HG03432 (cell line): ENCODE data around the gene LRRC15.

ENCODE experiments used
- ATAC-seq: cut with Tn5 transposase; IDR thresholded peaks from one replicate; pipeline ENCODE4 v1.9.1; 2021; ENCODE audit warnings: mild to moderate bottlenecking, moderate library complexity; ENCODE audit not compliant: unreplicated experiment

Gene LRRC15

GRCh38 chr3:194369522-194370279, at the start of gene LRRC15:
Gene LRRC15, minus strand, starts transcription at chr3:194369743. Its CDS starts 8,700 bp downstream, at chr3:194361043.
- no peak for ATAC-seq

GRCh38 chr3:194418671-194419070, 49.1 kb upstream of the LRRC15 start:
- no peak for ATAC-seq

GRCh38 chr3:194407423-194407822, 37.9 kb upstream of the LRRC15 start:
- ATAC-seq, result no peak

- ATAC-seq, result no peak
Measured at GRCh38 chr3:194405766-194406165, 36.2 kb upstream of the LRRC15 start.

- ATAC-seq, result no peak
Measured at GRCh38 chr3:194404365-194405140, 35.0 kb upstream of the LRRC15 start.

- ATAC-seq, result no peak
Measured at GRCh38 chr3:194401868-194402329, 32.4 kb upstream of the LRRC15 start.

- ATAC-seq, result no peak
Measured at GRCh38 chr3:194401346-194401745, 31.8 kb upstream of the LRRC15 start.

GRCh38 chr3:194399874-194400411, 30.4 kb upstream of the LRRC15 start:
- no peak for ATAC-seq

GRCh38 chr3:194399166-194399565, 29.6 kb upstream of the LRRC15 start, which contains the start of gene GP5:
Gene GP5, minus strand, starts transcription at chr3:194399266. Its CDS starts 984 bp downstream, at chr3:194398282.
- no peak for ATAC-seq

GRCh38 chr3:194397757-194398312, 28.3 kb upstream of the LRRC15 start:
- no peak for ATAC-seq

GRCh38 chr3:194396859-194397756, 27.6 kb upstream of the LRRC15 start:
- peak; percentile 51 for ATAC-seq

- ATAC-seq, result no peak
Measured at GRCh38 chr3:194396539-194396858, 27.0 kb upstream of the LRRC15 start.

GRCh38 chr3:194395778-194396538, 26.4 kb upstream of the LRRC15 start:
- ATAC-seq, result no peak

GRCh38 chr3:194395212-194395611, 25.7 kb upstream of the LRRC15 start:
- ATAC-seq, result no peak

GRCh38 chr3:194392576-194392975, 23.0 kb upstream of the LRRC15 start:
- ATAC-seq, result no peak

GRCh38 chr3:194390835-194391234, 21.3 kb upstream of the LRRC15 start:
- no peak for ATAC-seq

GRCh38 chr3:194389269-194389668, 19.7 kb upstream of the LRRC15 start:
- ATAC-seq, result no peak

- no peak for ATAC-seq
Measured at GRCh38 chr3:194387926-194388418, 18.4 kb upstream of the LRRC15 start.

GRCh38 chr3:194387276-194387675, 17.7 kb upstream of the LRRC15 start:
- ATAC-seq, result no peak

GRCh38 chr3:194386648-194387047, 17.1 kb upstream of the LRRC15 start:
- ATAC-seq, result no peak
